Activated CD8-positive, alpha-beta T cell treated with anti-CD3 and anti-CD28 coated beads for 36 hours (primary cell): Measurements from ENCODE around the gene ARR3. TPM values are rescaled to one million over a fixed set of nuclear protein-coding genes. Genes with fewer than 3 reads are reported as not detected.

Experiments
- ATAC-seq: fragments of 200-7000 bp; cut with Tn5 transposase; one replicate; pipeline ENCODE4 v1.10.0; 2021; ENCODE audit warnings: mild to moderate bottlenecking, moderate library complexity
- CTCF ChIA-PET: fragments of 350-600 bp; sonication (Branson Sonifier 250); formaldehyde crosslinking; loops from one replicate; lab custom pipeline; 2021; ENCODE audit warnings: antibody characterized with exemption; lab: Charles Lee
- POLR2A ChIA-PET: fragments of 350-600 bp; sonication (Branson Sonifier 250); formaldehyde crosslinking; loops from one replicate; lab custom pipeline; 2021; ENCODE audit warnings: antibody characterized with exemption; lab: Charles Lee
- DNase-seq: peaks from one replicate; pipeline ENCODE4 v3.0.0-alpha.2; 2020
- H3K27ac Mint-ChIP-seq: one replicate; pipeline ENCODE4 v1.8.0; 2021; ENCODE audit warnings: mild to moderate bottlenecking, mixed read lengths
- H3K27me3 Mint-ChIP-seq: one replicate; pipeline ENCODE4 v1.8.0; 2021; ENCODE audit warnings: mixed read lengths
- H3K36me3 Mint-ChIP-seq: one replicate; pipeline ENCODE4 v1.8.0; 2021; ENCODE audit warnings: low read depth, mixed read lengths
- H3K4me1 Mint-ChIP-seq: one replicate; pipeline ENCODE4 v1.8.0; 2021; ENCODE audit warnings: low read depth, mixed read lengths
- H3K4me3 Mint-ChIP-seq: one replicate; pipeline ENCODE4 v1.8.0; 2021; ENCODE audit warnings: mild to moderate bottlenecking, moderate library complexity, mixed read lengths
- H3K9me3 Mint-ChIP-seq: one replicate; pipeline ENCODE4 v1.8.0; 2021; ENCODE audit warnings: mixed read lengths
- CTCF ChIP-seq: fragments of 200-600 bp; IDR thresholded peaks from one replicate; pipeline ENCODE4 v1.8.0; 2022; ENCODE audit warnings: antibody characterized with exemption, mild to moderate bottlenecking
- intact Hi-C: fragments of 100-400 bp; cut with micrococcal nuclease; formaldehyde crosslinking; loops from one replicate; pipeline ENCODE4 v1.10.0; 2022
- total RNA-seq, 2 experiments: library from RNA; stranded (reverse); gene quantifications; one replicate each; pipeline ENCODE4 v1.2.3, GENCODE V29; 2021

ARR3 gene
- total RNA-seq, 2 experiments from 2014 or later, result not detected

- no peak for ATAC-seq
- POLR2A ChIA-PET, result no interaction called here
- Mint-ChIP-seq H3K4me3 (no peak overlapping the region), H3K36me3 (peaks cover 11% of the 10 kb centered on the region), H3K27me3 (no peaks in the 10 kb centered on the region), H3K4me1 (no peaks in the 10 kb centered on the region), H3K27ac (no peak overlapping the region), H3K9me3 (no peaks in the 10 kb centered on the region)
- no peak for DNase-seq
- no peak for TF ChIP-seq CTCF
- CTCF ChIA-PET, result no interaction called here
- intact Hi-C loops, result no loop called here
Observed at GRCh38 chrX:70279081-70279480, 10.9 kb downstream of the ARR3 start.

GRCh38 chrX:70280573-70280972, 12.4 kb downstream of the ARR3 start:
- intact Hi-C loops, result no loop called here
- DNase-seq (no peak), ATAC-seq (no peak)
- no peak for TF ChIP-seq CTCF
- ChIA-PET POLR2A (no interaction called here), CTCF (no interaction called here)
- Mint-ChIP-seq H3K4me1 (no peaks in the 10 kb centered on the region), H3K27ac (no peak overlapping the region), H3K27me3 (no peaks in the 10 kb centered on the region), H3K4me3 (no peak overlapping the region), H3K9me3 (no peaks in the 10 kb centered on the region), H3K36me3 (peaks cover 14% of the 10 kb centered on the region)

GRCh38 chrX:70281951-70282350, 13.8 kb downstream of the ARR3 start, which contains the start of gene RAB41:
Gene RAB41 (plus strand): TSS chrX:70282172. CDS start chrX:70282218, 46 bp downstream.
- H3K4me3 Mint-ChIP-seq, result no peak within 1 kb of the TSS
- DNase-seq (no peak), ATAC-seq (no peak)
- H3K36me3 Mint-ChIP-seq, result peaks cover 17% of the 10 kb centered on the region
- H3K27ac Mint-ChIP-seq, result no peak within 1 kb of the TSS
- no peak for TF ChIP-seq CTCF
- no peaks in the 10 kb centered on the region for H3K27me3 Mint-ChIP-seq
- ChIA-PET CTCF (no interaction called here), POLR2A (no interaction called here)
- intact Hi-C loops, result no loop called here
- no peaks in the 10 kb centered on the region for H3K4me1 Mint-ChIP-seq
- no peaks in the 10 kb centered on the region for H3K9me3 Mint-ChIP-seq

- DNase-seq (no peak), ATAC-seq (no peak)
- peaks cover 9% of the 10 kb centered on the region for H3K4me1 Mint-ChIP-seq
- no peaks in the 10 kb centered on the region for H3K9me3 Mint-ChIP-seq
- H3K36me3 Mint-ChIP-seq, result peaks cover 10% of the 10 kb centered on the region
- ChIA-PET CTCF (interaction anchor here (0.7 to 1.4 kb wide), 3 partner anchors 145 to 364 kb away, joined by 3 read pairs; no protein-coding TSS in a partner anchor), POLR2A (interaction anchor here (0.9 to 1.4 kb wide), 2 partner anchors 145 to 156 kb away, joined by 3 read pairs; partner anchors contain the start of gene IGBP1)
- H3K27ac Mint-ChIP-seq, result peak overlapping the region; percentile 85
- TF ChIP-seq CTCF, result no peak
- peak overlapping the region; percentile 90 for H3K4me3 Mint-ChIP-seq
- intact Hi-C loops, result no loop called here
- no peaks in the 10 kb centered on the region for H3K27me3 Mint-ChIP-seq
Observed at GRCh38 chrX:70289168-70289792, 21.1 kb downstream of the ARR3 start.
